Smooth muscle cell (in vitro differentiated cells): Measurements from ENCODE around the gene CASKIN1. TPM values are rescaled to one million over a fixed set of nuclear protein-coding genes. Genes with fewer than 3 reads are reported as not detected.

Experiments used
- DNase-seq: peaks from one replicate; lab custom pipeline; 2025; ENCODE audit not compliant: unreplicated experiment; lab: John Stamatoyannopoulos, UW
- H2AFZ ChIP-seq: fragments of 200-600 bp; sonication (generic); 2 replicates; pipeline ENCODE4 v1.6.0; 2016; ENCODE audit warnings: antibody characterized with exemption, low read depth, mild to moderate bottlenecking
- H3F3A ChIP-seq: fragments of 200-600 bp; sonication (generic); 2 replicates; pipeline ENCODE4 v1.6.0; 2017; ENCODE audit warnings: antibody characterized with exemption, low read depth
- H3K27ac ChIP-seq: fragments of 200-600 bp; sonication (generic); 2 replicates; pipeline ENCODE4 v1.5.1; 2016; ENCODE audit warnings: low read depth, mild to moderate bottlenecking
- H3K27me3 ChIP-seq: fragments of 200-600 bp; sonication (generic); 2 replicates; pipeline ENCODE4 v1.6.1; 2016; ENCODE audit warnings: low read depth, mild to moderate bottlenecking
- H3K36me3 ChIP-seq: fragments of 200-600 bp; sonication (generic); 2 replicates; pipeline ENCODE4 v1.5.1; 2016; ENCODE audit warnings: low read depth
- H3K4me1 ChIP-seq: fragments of 200-600 bp; sonication (generic); 2 replicates; pipeline ENCODE4 v1.5.1; 2016; ENCODE audit warnings: low read depth
- H3K4me2 ChIP-seq: fragments of 200-600 bp; sonication (generic); 2 replicates; pipeline ENCODE4 v1.6.0; 2016; ENCODE audit warnings: mild to moderate bottlenecking
- H3K4me3 ChIP-seq: fragments of 200-600 bp; sonication (generic); 2 replicates; pipeline ENCODE4 v1.5.1; 2016; ENCODE audit warnings: mild to moderate bottlenecking
- H3K79me2 ChIP-seq: fragments of 200-600 bp; sonication (generic); 2 replicates; pipeline ENCODE4 v1.6.0; 2016; ENCODE audit warnings: low read depth, mild to moderate bottlenecking
- H3K9ac ChIP-seq: fragments of 200-600 bp; sonication (generic); 2 replicates; pipeline ENCODE4 v1.6.0; 2016; ENCODE audit warnings: low read depth
- H3K9me3 ChIP-seq: fragments of 200-600 bp; sonication (generic); replicated peaks from 2 replicates; pipeline ENCODE4 v1.5.1; 2016; ENCODE audit warnings: low read depth
- H4K20me1 ChIP-seq: fragments of 200-600 bp; sonication (generic); 2 replicates; pipeline ENCODE4 v1.6.0; 2016; ENCODE audit warnings: low read depth
- WGBS: methylation state at CpG from one replicate; pipeline ENCODE4 v1.1.7; 2016; ENCODE audit warnings: low lambda C conversion rate; 5-methylcytosine and 5-hydroxymethylcytosine counted together
- polyA plus RNA-seq: library from polyadenylated mRNA; unstranded; fragments of >200 nt; fragmentation: Nextera tagmentation; extraction: Ambion mirVana; gene quantifications from 2 replicates; pipeline ENCODE4 v1.2.1, GENCODE V29; 2016
- total RNA-seq: library from RNA; depleted of rRNA; stranded (reverse); fragments of >200 nt; gene quantifications from 2 replicates; pipeline ENCODE4 v1.2.3, GENCODE V29; 2014
- TF ChIP-seq, protein P1 (sequence below): fragments of 200-600 bp; sonication (generic); IDR thresholded peaks from 2 replicates; pipeline ENCODE4 v1.5.1; 2017; ENCODE audit warnings: borderline replicate concordance, mild to moderate bottlenecking, antibody characterized with exemption; ENCODE audit not compliant: insufficient read depth, poor library complexity, severe bottlenecking

The CASKIN1 gene
- total and polyA plus RNA-seq, 2 experiments from 2014 or later = 0.09 to 0.45 TPM

DNA sequence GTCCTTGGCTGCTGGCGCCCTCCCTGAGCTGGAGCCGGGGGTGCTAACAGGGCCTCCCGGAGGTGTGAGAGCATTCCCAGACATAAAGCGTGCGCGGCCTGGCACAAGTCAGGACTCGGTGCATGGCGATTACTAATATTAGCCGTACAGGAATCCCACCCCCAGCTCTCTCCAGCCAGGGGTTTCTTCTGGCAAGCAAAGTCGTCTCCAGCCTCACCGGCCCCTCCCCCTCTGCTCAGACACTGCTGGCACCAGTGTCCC lies 5.0 kb downstream of the CASKIN1 start:
- H3K27ac ChIP-seq = no peak overlapping the region
- no peaks in the 10 kb centered on the region for H3K36me3 ChIP-seq
- H2AFZ ChIP-seq = no peak overlapping the region
- DNase-seq = no peak
- H4K20me1 ChIP-seq = no peaks in the 10 kb centered on the region
- H3F3A ChIP-seq = no peaks in the 10 kb centered on the region
- no peak overlapping the region for H3K4me3 ChIP-seq
- no peaks in the 10 kb centered on the region for H3K9me3 ChIP-seq
- TF ChIP-seq, protein P1, sequence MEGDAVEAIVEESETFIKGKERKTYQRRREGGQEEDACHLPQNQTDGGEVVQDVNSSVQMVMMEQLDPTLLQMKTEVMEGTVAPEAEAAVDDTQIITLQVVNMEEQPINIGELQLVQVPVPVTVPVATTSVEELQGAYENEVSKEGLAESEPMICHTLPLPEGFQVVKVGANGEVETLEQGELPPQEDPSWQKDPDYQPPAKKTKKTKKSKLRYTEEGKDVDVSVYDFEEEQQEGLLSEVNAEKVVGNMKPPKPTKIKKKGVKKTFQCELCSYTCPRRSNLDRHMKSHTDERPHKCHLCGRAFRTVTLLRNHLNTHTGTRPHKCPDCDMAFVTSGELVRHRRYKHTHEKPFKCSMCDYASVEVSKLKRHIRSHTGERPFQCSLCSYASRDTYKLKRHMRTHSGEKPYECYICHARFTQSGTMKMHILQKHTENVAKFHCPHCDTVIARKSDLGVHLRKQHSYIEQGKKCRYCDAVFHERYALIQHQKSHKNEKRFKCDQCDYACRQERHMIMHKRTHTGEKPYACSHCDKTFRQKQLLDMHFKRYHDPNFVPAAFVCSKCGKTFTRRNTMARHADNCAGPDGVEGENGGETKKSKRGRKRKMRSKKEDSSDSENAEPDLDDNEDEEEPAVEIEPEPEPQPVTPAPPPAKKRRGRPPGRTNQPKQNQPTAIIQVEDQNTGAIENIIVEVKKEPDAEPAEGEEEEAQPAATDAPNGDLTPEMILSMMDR = no peak
- no peaks in the 10 kb centered on the region for H3K79me2 ChIP-seq
- peaks cover 16% of the 10 kb centered on the region for H3K27me3 ChIP-seq
- H3K4me1 ChIP-seq = no peaks in the 10 kb centered on the region
- WGBS = 91% methylated on average over 11 of the region's 11 CpGs
- no peak overlapping the region for H3K4me2 ChIP-seq
- H3K9ac ChIP-seq = no peak overlapping the region

DNA sequence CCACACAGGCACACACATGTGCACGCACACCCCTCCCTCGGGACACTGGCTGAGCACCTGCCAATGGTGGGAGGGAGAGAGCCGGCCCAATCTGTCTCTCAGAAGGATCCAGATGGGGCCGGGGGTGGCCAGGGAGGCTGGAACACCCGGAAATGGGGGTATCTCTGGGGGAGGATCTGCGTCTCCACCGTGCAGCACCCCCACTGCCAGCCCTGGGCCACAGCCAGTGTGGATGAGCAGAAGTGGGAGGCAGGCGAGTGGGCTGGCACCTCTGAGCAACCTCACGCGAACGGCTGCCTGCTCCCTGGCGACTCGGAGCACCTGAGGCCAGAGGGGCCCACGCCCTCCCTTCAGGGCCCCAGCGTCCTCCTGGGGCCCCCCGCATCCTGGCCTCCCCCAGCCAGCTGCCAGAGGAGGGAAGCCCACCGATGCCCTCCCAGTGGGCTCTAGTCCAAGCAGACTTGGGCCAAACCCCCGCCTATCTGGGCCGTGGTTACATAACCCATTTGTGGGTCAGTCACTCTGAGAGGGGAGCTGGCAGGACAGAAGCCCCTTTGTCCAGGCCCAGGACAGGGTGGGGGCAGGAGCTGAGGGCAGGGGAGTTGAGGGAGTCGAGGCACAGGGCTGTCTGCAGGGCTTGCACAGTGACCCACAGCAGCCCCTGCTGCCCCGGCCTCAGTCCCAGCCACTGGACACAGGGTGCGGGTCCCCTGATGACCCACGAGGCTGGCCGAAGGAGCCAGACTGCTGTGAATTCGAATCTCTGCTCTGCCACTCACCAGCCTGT lies 5.6 kb downstream of the CASKIN1 start:
- 89% methylated on average over 22 of the region's 25 CpGs for WGBS
- no peaks in the 10 kb centered on the region for H3K79me2 ChIP-seq
- TF ChIP-seq, protein P1 = no peak
- no peaks in the 10 kb centered on the region for H4K20me1 ChIP-seq
- H3K36me3 ChIP-seq = no peaks in the 10 kb centered on the region
- no peak overlapping the region for H3K4me3 ChIP-seq
- no peak overlapping the region for H3K27ac ChIP-seq
- H3K9me3 ChIP-seq = no peaks in the 10 kb centered on the region
- H2AFZ ChIP-seq = no peak overlapping the region
- no peaks in the 10 kb centered on the region for H3K4me1 ChIP-seq
- DNase-seq = no peak
- H3F3A ChIP-seq = no peaks in the 10 kb centered on the region
- peaks cover 13% of the 10 kb centered on the region for H3K27me3 ChIP-seq
- H3K9ac ChIP-seq = no peak overlapping the region
- H3K4me2 ChIP-seq = no peak overlapping the region

DNA sequence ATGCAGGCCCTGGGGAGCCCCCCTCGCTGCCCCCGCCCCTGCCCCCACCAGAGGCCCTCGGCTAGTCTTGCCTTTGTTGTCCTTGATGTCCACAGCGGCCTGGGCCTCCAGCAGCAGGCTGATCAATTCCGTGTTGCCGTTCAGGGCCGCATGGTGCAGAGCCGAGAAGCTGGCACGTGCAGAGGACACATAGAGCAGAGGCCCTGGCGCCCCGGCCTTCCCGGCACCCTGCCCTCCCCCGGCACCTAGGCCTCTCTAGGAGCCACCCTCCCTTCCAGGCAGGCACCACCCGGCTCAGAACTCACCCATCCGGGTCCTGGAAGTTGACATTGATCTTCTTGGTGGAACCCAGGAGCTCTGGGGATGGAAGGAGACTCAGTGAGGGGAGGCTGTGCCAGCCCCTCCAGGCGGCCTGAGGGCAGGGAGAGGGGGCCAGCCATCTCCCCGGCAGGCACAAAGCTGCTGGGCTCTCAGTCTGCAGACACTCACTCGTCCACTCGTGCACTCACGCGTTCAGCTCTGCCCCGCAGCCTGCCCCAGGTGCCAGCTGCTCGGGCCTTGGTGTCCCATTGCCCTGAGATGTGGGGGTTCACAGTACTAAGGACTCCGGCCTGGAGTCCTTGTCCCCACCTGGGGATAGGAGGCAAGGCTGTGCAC lies 6.3 kb downstream of the CASKIN1 start:
- H3K27me3 ChIP-seq = peaks cover 6% of the 10 kb centered on the region
- H3K27ac ChIP-seq = no peak overlapping the region
- 80% methylated on average over 16 of the region's 24 CpGs for WGBS
- H3K36me3 ChIP-seq = no peaks in the 10 kb centered on the region
- TF ChIP-seq, protein P1 = no peak
- DNase-seq = no peak
- H3K4me2 ChIP-seq = no peak overlapping the region
- H3K4me1 ChIP-seq = no peaks in the 10 kb centered on the region
- H4K20me1 ChIP-seq = no peaks in the 10 kb centered on the region
- no peaks in the 10 kb centered on the region for H3K79me2 ChIP-seq
- no peak overlapping the region for H3K4me3 ChIP-seq
- H3K9me3 ChIP-seq = no peaks in the 10 kb centered on the region
- no peak overlapping the region for H3K9ac ChIP-seq
- H2AFZ ChIP-seq = no peak overlapping the region
- no peaks in the 10 kb centered on the region for H3F3A ChIP-seq
